HCT116 (cell line): ENCODE measurements around the gene PROSER3. TPM values are rescaled to one million over a fixed set of nuclear protein-coding genes. Genes with fewer than 3 reads are reported as not detected.

Experiments used
- ATAC-seq: fragments of 200-7000 bp; cut with Tn5 transposase; 2 replicates; pipeline ENCODE4 v1.9.1; 2020; ENCODE audit warnings: mild to moderate bottlenecking, moderate library complexity
- BruUV-seq: library from RNA; stranded (reverse); fragments of 400-500 nt; replicated peaks from 2 replicates; lab custom pipeline; 2021; lab: Mats Ljungman, UMichigan
- CTCF ChIA-PET: fragments of 300-600 bp; sonication (Branson Sonifier 250); formaldehyde crosslinking; loops from one replicate; lab custom pipeline; 2021; ENCODE audit warnings: antibody characterized with exemption; lab: Charles Lee
- POLR2A ChIA-PET: fragments of 300-600, 350-600 bp; sonication (Branson Sonifier 250); formaldehyde crosslinking; loops from one replicate; lab custom pipeline; 2021; ENCODE audit warnings: antibody characterized with exemption; lab: Charles Lee
- RAD21 ChIA-PET, 2 experiments: fragments of 300-600 bp; sonication (Branson Sonifier 250); formaldehyde crosslinking; loops; one replicate each; lab custom pipeline; 2023; ENCODE audit warnings: low total read pairs in 2 of 2; ENCODE audit not compliant: uncharacterized antibody in 2 of 2, unreplicated experiment in 2 of 2, low non-redundant PET in 1 of 2; lab: Charles Lee
- DNase-seq: peaks from one replicate; pipeline ENCODE4 v3.0.0-alpha.2; 2010; ENCODE audit warnings: low read depth, low spot score
- H2AFZ ChIP-seq: fragments of 200-600 bp; shearing (Covaris generic), sonication (generic); 2 replicates; pipeline ENCODE4 v1.6.1; 2017; ENCODE audit warnings: low read depth, mixed run types, mixed read lengths, antibody characterized with exemption, low read length; ENCODE audit not compliant: poor library complexity, severe bottlenecking
- H3K27ac ChIP-seq: 2 replicates; pipeline ENCODE4 v1.5.1; 2012; ENCODE audit warnings: low read depth, low read length
- H3K27me3 ChIP-seq: fragments of 200-600 bp; sonication (generic); 2 replicates; pipeline ENCODE4 v1.6.1; 2016; ENCODE audit warnings: mixed run types, low read length, mixed read lengths; ENCODE audit not compliant: insufficient read depth
- H3K36me3 ChIP-seq, 2 experiments: fragments of 200-500 bp in 1 of 2; fragments of 200-600 bp in 1 of 2; sonication (Bioruptor generic) in 1 of 2; sonication (generic) in 1 of 2; 2 replicates each; pipeline versions ENCODE4 v1.5.1 to v1.6.1; 2014 to 2016; ENCODE audit warnings: low read length in 2 of 2, inconsistent platforms in 1 of 2, mixed read lengths in 1 of 2, mixed run types in 1 of 2; ENCODE audit not compliant: insufficient read depth in 2 of 2, control insufficient read depth in 1 of 2
- H3K4me1 ChIP-seq, 2 experiments: fragments of 200-600 bp in 1 of 2; sonication (generic) in 1 of 2; 2 replicates each; pipeline versions ENCODE4 v1.5.1 to v1.6.1; 2012 to 2017; ENCODE audit warnings: low read length in 2 of 2, inconsistent platforms in 1 of 2, mild to moderate bottlenecking in 1 of 2, mixed read lengths in 1 of 2, mixed run types in 1 of 2, moderate library complexity in 1 of 2; ENCODE audit not compliant: insufficient read depth in 2 of 2, control insufficient read depth in 1 of 2
- H3K4me2 ChIP-seq: fragments of 200-600 bp; sonication (generic); 2 replicates; pipeline ENCODE4 v1.6.1; 2017; ENCODE audit warnings: mixed run types, low read length, mixed read lengths
- H3K4me3 ChIP-seq, 2 experiments: fragments of 200-600 bp in 1 of 2; sonication (generic) in 1 of 2; replicated peaks in 1 of 2; 2 replicates each; pipeline ENCODE4 v1.5.1; 2011 to 2016; ENCODE audit warnings: low read length in 2 of 2, control low read depth in 1 of 2, low read depth in 1 of 2, mild to moderate bottlenecking in 1 of 2, mixed read lengths in 1 of 2, mixed run types in 1 of 2
- H3K79me2 ChIP-seq: fragments of 200-600 bp; sonication (generic); 2 replicates; pipeline ENCODE4 v1.6.1; 2017; ENCODE audit warnings: mild to moderate bottlenecking, mixed run types, low read length, moderate library complexity, mixed read lengths; ENCODE audit not compliant: insufficient read depth
- H3K9ac ChIP-seq: fragments of 200-600 bp; sonication (generic); 2 replicates; pipeline ENCODE4 v1.6.1; 2016; ENCODE audit warnings: low read length, mixed read lengths
- H3K9me2 ChIP-seq: fragments of 200-600 bp; sonication (generic), shearing (Covaris generic); 2 replicates; pipeline ENCODE4 v1.6.1; 2017; ENCODE audit warnings: mixed run types, mild to moderate bottlenecking, moderate library complexity; ENCODE audit not compliant: insufficient read depth
- H3K9me3 ChIP-seq, 2 experiments: fragments of 200-500 bp in 1 of 2; fragments of 200-600 bp in 1 of 2; sonication (Bioruptor generic) in 1 of 2; sonication (generic) in 1 of 2; 2 replicates each; pipeline ENCODE4 v1.6.1; 2014 to 2017; ENCODE audit warnings: low read length in 2 of 2, mixed read lengths in 2 of 2, inconsistent platforms in 1 of 2, low read depth in 1 of 2, mild to moderate bottlenecking in 1 of 2, mixed run types in 1 of 2, moderate library complexity in 1 of 2; ENCODE audit not compliant: control insufficient read depth in 1 of 2, insufficient read depth in 1 of 2
- H4K20me1 ChIP-seq: fragments of 200-600 bp; sonication (generic), shearing (Covaris generic); 2 replicates; pipeline ENCODE4 v1.6.1; 2017; ENCODE audit warnings: mixed run types, mild to moderate bottlenecking, moderate library complexity; ENCODE audit not compliant: insufficient read depth
- CEBPB ChIP-seq: IDR thresholded peaks from 2 replicates; pipeline ENCODE4 v1.6.1; 2012; ENCODE audit warnings: low read depth
- EGR1 ChIP-seq: IDR thresholded peaks from 2 replicates; pipeline ENCODE4 v1.6.1; 2012; ENCODE audit warnings: low read depth
- ELF1 ChIP-seq: IDR thresholded peaks from 2 replicates; pipeline ENCODE4 v1.6.1; 2012; ENCODE audit warnings: low read depth, borderline replicate concordance
- EZH2 ChIP-seq: fragments of 200-600 bp; sonication (generic); IDR thresholded peaks from 2 replicates; pipeline ENCODE4 v1.6.1; 2017; ENCODE audit warnings: antibody characterized with exemption, mixed run types
- FOSL1 ChIP-seq: IDR thresholded peaks from 2 replicates; pipeline ENCODE4 v1.6.1; 2012; ENCODE audit warnings: low read depth
- JUND ChIP-seq: IDR thresholded peaks from 2 replicates; pipeline ENCODE4 v1.6.1; 2012
- MAX ChIP-seq: IDR thresholded peaks from 2 replicates; pipeline ENCODE4 v1.6.1; 2012
- POLR2A ChIP-seq: IDR thresholded peaks from 2 replicates; pipeline ENCODE4 v1.7.0; 2011; ENCODE audit warnings: borderline replicate concordance; ENCODE audit not compliant: insufficient read depth, insufficient read length; ENCODE audit errors: extremely low read depth
- POLR2AphosphoS5 ChIP-seq: IDR thresholded peaks from 2 replicates; pipeline ENCODE4 v1.6.1; 2011; ENCODE audit warnings: mild to moderate bottlenecking, low read depth, low read length, moderate library complexity
- RAD21 ChIP-seq: IDR thresholded peaks from 2 replicates; pipeline ENCODE4 v1.6.1; 2012; ENCODE audit warnings: low read depth, mild to moderate bottlenecking
- SRF ChIP-seq: IDR thresholded peaks from 2 replicates; pipeline ENCODE4 v1.6.1; 2012; ENCODE audit warnings: low read depth
- TCF7L2 ChIP-seq: IDR thresholded peaks from 2 replicates; pipeline ENCODE4 v1.7.0; 2011; ENCODE audit warnings: borderline replicate concordance, inconsistent platforms; ENCODE audit not compliant: insufficient read depth, insufficient read length; ENCODE audit errors: extremely low read depth
- ZFX ChIP-seq: fragments of 450-650 bp; IDR thresholded peaks from 2 replicates; pipeline ENCODE4 v1.6.1; 2017
- ZNF274 ChIP-seq: fragments of 200-500 bp; sonication (Bioruptor generic); IDR thresholded peaks from 2 replicates; pipeline ENCODE4 v1.6.1; 2014; ENCODE audit warnings: mild to moderate bottlenecking, low read depth, low read length, inconsistent platforms
- intact Hi-C: fragments of 100-400 bp; cut with micrococcal nuclease; formaldehyde crosslinking; loops from 2 replicates; pipeline ENCODE4 v1.10.0; 2022
- total RNA-seq: library from RNA; stranded (reverse); gene quantifications from one replicate; pipeline ENCODE4 v1.2.1, GENCODE V29; 2021; ENCODE audit not compliant: unreplicated experiment
- TF ChIP-seq, protein P1 (sequence below): IDR thresholded peaks from 2 replicates; pipeline ENCODE4 v1.6.1; 2012

Gene PROSER3
- total RNA-seq, 1 experiment from 2014 or later, result 42.5 TPM

- BruUV-seq, result no TSS peak
- ChIA-PET POLR2A (no interaction called here), CTCF (no interaction called here)
Measured at GRCh38 chr19:35780058-35780457, 22.1 kb downstream of the PROSER3 start.

GRCh38 chr19:35780717-35781116, 22.7 kb downstream of the PROSER3 start:
- ChIA-PET CTCF (no interaction called here), RAD21 (no interaction called here), POLR2A (no interaction called here)
- Histone ChIP-seq H3K9me2 (no peaks in the 10 kb centered on the region), H3K4me3 (no peak overlapping the region), H3K9ac (no peak overlapping the region), H2AFZ (no peak overlapping the region), H4K20me1 (no peaks in the 10 kb centered on the region), H3K27ac (no peak overlapping the region), H3K27me3 (no peaks in the 10 kb centered on the region), H3K79me2 (0 out of 2 replicates have a peak, but pooled peaks cover 3% of the 10 kb centered on the region), H3K4me1 (peaks cover 3 to 8% of the 10 kb centered on the region in 2 experiments; a peak in 2 of 4 replicates), H3K9me3 (no peaks in the 10 kb centered on the region), H3K36me3 (peaks cover 2 to 4% of the 10 kb centered on the region in 2 experiments; a peak in 2 of 4 replicates), H3K4me2 (no peak overlapping the region)
- BruUV-seq, result no TSS peak
- TF ChIP-seq POLR2AphosphoS5 (no peak), TCF7L2 (no peak), CEBPB (no peak), MAX (no peak), EGR1 (no peak), ELF1 (no peak)
- TF ChIP-seq, protein P1, sequence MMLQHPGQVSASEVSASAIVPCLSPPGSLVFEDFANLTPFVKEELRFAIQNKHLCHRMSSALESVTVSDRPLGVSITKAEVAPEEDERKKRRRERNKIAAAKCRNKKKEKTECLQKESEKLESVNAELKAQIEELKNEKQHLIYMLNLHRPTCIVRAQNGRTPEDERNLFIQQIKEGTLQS, result no peak
- DNase-seq (no peak), ATAC-seq (no peak)
- intact Hi-C loops, result no loop called here

More at GRCh38 chr19:35780058-35780457, 22.1 kb downstream of the PROSER3 start:
- no peaks in the 10 kb centered on the region for H3K9me3 ChIP-seq
- ATAC-seq (no peak), DNase-seq (no peak)
- H4K20me1 ChIP-seq, result no peaks in the 10 kb centered on the region
- H3K36me3 ChIP-seq, result peaks cover 0 to 4% of the 10 kb centered on the region in 2 experiments; a peak in 2 of 4 replicates
- no peak overlapping the region for H3K27ac ChIP-seq
- no peak overlapping the region for H2AFZ ChIP-seq
- H3K4me3 ChIP-seq, result no peak overlapping the region
- 0 out of 2 replicates have a peak, but pooled peaks cover 3% of the 10 kb centered on the region for H3K79me2 ChIP-seq
- RAD21 ChIA-PET, result no interaction called here
- no peaks in the 10 kb centered on the region for H3K9me2 ChIP-seq
- H3K9ac ChIP-seq, result no peak overlapping the region
- no peak overlapping the region for H3K4me2 ChIP-seq
- TF ChIP-seq JUND (no peak), MAX (no peak), EGR1 (no peak), ZNF274 (no peak), EZH2 (no peak), FOSL1 (no peak), TCF7L2 (no peak), RAD21 (no peak), POLR2A (no peak), SRF (no peak), CEBPB (no peak), ZFX (no peak), POLR2AphosphoS5 (no peak), ELF1 (no peak)
- intact Hi-C loops, result no loop called here
- H3K27me3 ChIP-seq, result no peaks in the 10 kb centered on the region
- H3K4me1 ChIP-seq, result peaks cover 3 to 9% of the 10 kb centered on the region in 2 experiments; a peak in 3 of 4 replicates
